HepG2 (cell line): ENCODE measurements around the gene DLG5. TPM values are rescaled to one million over a fixed set of nuclear protein-coding genes. Genes with fewer than 3 reads are reported as not detected.

Source experiments
- ATAC-seq: fragments of 200-7000 bp; cut with Tn5 transposase; 3 replicates; pipeline ENCODE4 v1.9.1; 2020; ENCODE audit warnings: mild to moderate bottlenecking, moderate library complexity
- BruUV-seq: library from RNA; stranded (reverse); fragments of 400-500 nt; replicated peaks from 2 replicates; lab custom pipeline; 2021; lab: Mats Ljungman, UMichigan
- CTCF ChIA-PET: fragments of 300-600 bp; formaldehyde crosslinking; extraction: SDS; loops from one replicate; lab custom pipeline; 2021; ENCODE audit warnings: low total read pairs, inconsistent platforms, low intra/inter-chr PET ratio; lab: Yijun Ruan, JAX
- POLR2A ChIA-PET: fragments of 350-600 bp; sonication (Branson Sonifier 250); formaldehyde crosslinking; loops from one replicate; lab custom pipeline; 2020; ENCODE audit warnings: antibody characterized with exemption, inconsistent platforms; lab: Yijun Ruan, JAX
- DNase-seq: peaks from one replicate; pipeline ENCODE4 v3.0.0-alpha.2; 2015; ENCODE audit warnings: low spot score
- FAIRE-seq: peaks from 3 replicates; lab custom pipeline; 2011; peaks lifted over from hg19 to GRCh38; lab: Jason Lieb, UNC
- H2AFZ ChIP-seq: one replicate; pipeline ENCODE4 v1.6.1; 2011; ENCODE audit warnings: low read length, inconsistent platforms
- H3K27ac ChIP-seq: fragments of 300-600 bp; 3 replicates; pipeline ENCODE4 v1.8.0; 2011; ENCODE audit warnings: mixed run types, mild to moderate bottlenecking, mixed read lengths, low read length, inconsistent platforms; ENCODE audit not compliant: insufficient read depth; ENCODE audit errors: extremely low read length
- H3K27me3 ChIP-seq, 2 experiments: fragments of 200-600 bp in 1 of 2; 2 replicates in 1 of 2; 3 replicates in 1 of 2; pipeline versions ENCODE4 v1.6.0 to v1.8.0; 2011; ENCODE audit warnings: low read length in 2 of 2, mild to moderate bottlenecking in 2 of 2, moderate library complexity in 2 of 2, inconsistent platforms in 1 of 2; ENCODE audit not compliant: insufficient read depth in 2 of 2, control insufficient read depth in 1 of 2
- H3K36me3 ChIP-seq, 2 experiments: fragments of 200-600 bp in 1 of 2; replicated peaks in 1 of 2; 2 replicates in 1 of 2; 3 replicates in 1 of 2; pipeline versions ENCODE4 v1.5.1 to v1.8.0; 2011; ENCODE audit warnings: low read length in 2 of 2, inconsistent platforms in 1 of 2; ENCODE audit not compliant: insufficient read depth in 2 of 2, control insufficient read depth in 1 of 2
- H3K4me1 ChIP-seq: 2 replicates; pipeline ENCODE4 v1.5.1; 2012; ENCODE audit warnings: low read length, inconsistent platforms; ENCODE audit not compliant: insufficient read depth
- H3K4me2 ChIP-seq: 2 replicates; pipeline ENCODE4 v1.6.0; 2011; ENCODE audit warnings: low read depth, low read length, inconsistent platforms
- H3K4me3 ChIP-seq, 3 experiments: fragments of 200-600 bp in 1 of 3; sonication (generic), shearing (Covaris generic) in 1 of 3; replicated peaks in 1 of 3; 2 replicates each; pipeline ENCODE4 v1.5.1; 2011 to 2016; ENCODE audit warnings: low read length in 3 of 3, inconsistent platforms in 2 of 3, low read depth in 2 of 3, mild to moderate bottlenecking in 2 of 3, control low read depth in 1 of 3, mixed read lengths in 1 of 3; ENCODE audit not compliant: insufficient read depth in 1 of 3
- H3K79me2 ChIP-seq: one replicate; pipeline ENCODE4 v1.6.1; 2011; ENCODE audit warnings: low read length, inconsistent platforms; ENCODE audit not compliant: insufficient read depth
- H3K9ac ChIP-seq: 2 replicates; pipeline ENCODE4 v1.6.0; 2011; ENCODE audit warnings: mild to moderate bottlenecking, low read depth, low read length, inconsistent platforms; ENCODE audit not compliant: insufficient read depth
- H3K9me3 ChIP-seq: 2 replicates; pipeline ENCODE4 v1.5.1; 2012; ENCODE audit warnings: mild to moderate bottlenecking, low read length
- H4K20me1 ChIP-seq: 2 replicates; pipeline ENCODE4 v1.6.0; 2011; ENCODE audit warnings: inconsistent platforms, mild to moderate bottlenecking, low read length, moderate library complexity; ENCODE audit not compliant: insufficient read depth
- FOXA1 ChIP-seq, 2 experiments: fragments of 450-650 bp in 1 of 2; sonication (generic) in 1 of 2; formaldehyde crosslinking in 1 of 2; IDR thresholded peaks; 2 replicates each; pipeline versions ENCODE4 v1.4.0 to v1.6.1; 2016 to 2020; ENCODE audit warnings: missing genetic modification reagents in 1 of 2
- FOXJ3 ChIP-seq: sonication (generic); formaldehyde crosslinking; IDR thresholded peaks from 2 replicates; pipeline ENCODE4 v1.4.0; 2020; ENCODE audit warnings: missing genetic modification reagents, mild to moderate bottlenecking, borderline replicate concordance
- HHEX ChIP-seq: IDR thresholded peaks from 2 replicates; pipeline ENCODE4 v1.6.1; 2016; ENCODE audit warnings: control low read depth
- IRF2 ChIP-seq: IDR thresholded peaks from 2 replicates; pipeline ENCODE4 v1.6.1; 2018; ENCODE audit warnings: missing genetic modification reagents, missing compliant biosample characterization
- MEIS1 ChIP-seq: sonication (generic); formaldehyde crosslinking; IDR thresholded peaks from 2 replicates; pipeline ENCODE4 v1.9.0; 2021; ENCODE audit warnings: mild to moderate bottlenecking, missing genetic modification reagents, moderate library complexity, borderline replicate concordance
- MZF1 ChIP-seq: sonication (generic); formaldehyde crosslinking; IDR thresholded peaks from 2 replicates; pipeline ENCODE4 v1.8.1; 2023; ENCODE audit warnings: mild to moderate bottlenecking, missing genetic modification reagents, borderline replicate concordance
- NR0B2 ChIP-seq: sonication (generic); formaldehyde crosslinking; IDR thresholded peaks from 2 replicates; pipeline ENCODE4 v1.4.0; 2020; ENCODE audit warnings: mild to moderate bottlenecking, missing genetic modification reagents
- NR2C2 ChIP-seq: sonication (generic); formaldehyde crosslinking; IDR thresholded peaks from 2 replicates; pipeline ENCODE4 v1.4.0; 2020; ENCODE audit warnings: missing genetic modification reagents, mild to moderate bottlenecking, moderate library complexity, borderline replicate concordance
- NR2F1 ChIP-seq, 2 experiments: fragments of 450-650 bp in 1 of 2; formaldehyde crosslinking in 1 of 2; IDR thresholded peaks; 2 replicates each; pipeline versions ENCODE4 v1.5.0 to v1.6.1; 2016 to 2020; ENCODE audit warnings: mild to moderate bottlenecking in 1 of 2, missing compliant biosample characterization in 1 of 2, missing genetic modification reagents in 1 of 2, moderate library complexity in 1 of 2
- NR3C1 ChIP-seq: sonication (generic); formaldehyde crosslinking; IDR thresholded peaks from 2 replicates; pipeline ENCODE4 v1.4.0; 2020; ENCODE audit warnings: missing genetic modification reagents
- SMAD1 ChIP-seq: sonication (generic); formaldehyde crosslinking; IDR thresholded peaks from 2 replicates; pipeline ENCODE4 v1.4.0; 2020; ENCODE audit warnings: missing genetic modification reagents, low read depth, mild to moderate bottlenecking, borderline replicate concordance
- SOX13 ChIP-seq, 3 experiments: fragments of 450-650 bp in 1 of 3; sonication (generic) in 1 of 3; formaldehyde crosslinking in 1 of 3; IDR thresholded peaks in 2 of 3; conservative IDR thresholded peaks in 1 of 3; 2 replicates each; pipeline versions ENCODE4 v1.5.0 to v1.6.1; 2016 to 2020; ENCODE audit warnings: antibody characterized with exemption in 1 of 3, mild to moderate bottlenecking in 1 of 3, missing compliant biosample characterization in 1 of 3, missing genetic modification reagents in 1 of 3, moderate library complexity in 1 of 3
- TBX3 ChIP-seq: fragments of 450-650 bp; IDR thresholded peaks from 2 replicates; pipeline ENCODE4 v1.6.1; 2017; ENCODE audit warnings: antibody characterized with exemption, mild to moderate bottlenecking, inconsistent platforms, borderline replicate concordance
- U2AF2 ChIP-seq: fragments of 200-400 bp; formaldehyde crosslinking; IDR thresholded peaks from 2 replicates; pipeline ENCODE4 v1.6.1; 2017; ENCODE audit warnings: low read depth, mild to moderate bottlenecking, low read length
- ZFP36L1 ChIP-seq: sonication (generic); formaldehyde crosslinking; IDR thresholded peaks from 2 replicates; pipeline ENCODE4 v1.8.0; 2022; ENCODE audit warnings: mild to moderate bottlenecking, missing genetic modification reagents, moderate library complexity
- ZFP36L2 ChIP-seq: sonication (generic); formaldehyde crosslinking; IDR thresholded peaks from 2 replicates; pipeline ENCODE4 v1.4.0; 2020; ENCODE audit warnings: missing genetic modification reagents
- ZNF281 ChIP-seq: sonication (generic); formaldehyde crosslinking; IDR thresholded peaks from 2 replicates; pipeline ENCODE4 v1.4.0; 2020; ENCODE audit warnings: missing genetic modification reagents, borderline replicate concordance
- ZNF34 ChIP-seq: sonication (generic); formaldehyde crosslinking; IDR thresholded peaks from 2 replicates; pipeline ENCODE4 v1.4.0; 2020; ENCODE audit warnings: mild to moderate bottlenecking, missing genetic modification reagents, borderline replicate concordance
- ZNF75D ChIP-seq: sonication (generic); formaldehyde crosslinking; IDR thresholded peaks from 2 replicates; pipeline ENCODE4 v1.8.1; 2023; ENCODE audit warnings: missing genetic modification reagents, mild to moderate bottlenecking, borderline replicate concordance
- WGBS: methylation state at CpG from one replicate; pipeline ENCODE4 v1.1.6; 2017; ENCODE audit warnings: low lambda C conversion rate; 5-methylcytosine and 5-hydroxymethylcytosine counted together
- in situ Hi-C: cut with HindIII; loops from 2 replicates; pipeline ENCODE4 v1.10.0; 2017; ENCODE audit warnings: low pct_unique_long_range_greater_than_20kb; ENCODE audit not compliant: extremely low pct_ligation_motif_present
- intact Hi-C: fragments of 100-400 bp; cut with micrococcal nuclease; formaldehyde crosslinking; loops from one replicate; pipeline ENCODE4 v1.10.0; 2022; ENCODE audit not compliant: unreplicated experiment
- polyA plus RNA-seq, 8 experiments: library from polyadenylated mRNA; depleted of rRNA in 3 of 8; stranded (reverse) in 7 of 8; unstranded in 1 of 8; fragments of >200 nt; fragmentation: Illumina TruSeq in 4 of 8; extraction: Trizol in 4 of 8; gene quantifications; 2 replicates each; pipeline versions ENCODE4 v1.2.1 to v1.2.3, GENCODE V29; 2011 to 2016; ENCODE audit warnings: low read depth in 4 of 8, missing spikeins in 1 of 8, mixed read lengths in 1 of 8; ENCODE audit not compliant: insufficient read depth in 1 of 8
- total RNA-seq, 5 experiments: library from RNA; depleted of rRNA; stranded (reverse); fragments of >200 nt; fragmentation: Illumina TruSeq; extraction: Trizol; gene quantifications; 2 replicates each; pipeline ENCODE4 v1.2.3, GENCODE V29; 2016; ENCODE audit warnings: low read depth in 1 of 5

DLG5 gene
- total and polyA plus RNA-seq, 2 of the 13 experiments (the other 11 are each of a cell fraction or from before 2014, with no cell fraction given) = 15.5 to 18.2 TPM

GRCh38 chr10:77780180-77780579 lies 146.4 kb downstream of the DLG5 start (continued):
- TF ChIP-seq ZNF281 (CRISPR knock-in tag) (no peak), NR0B2 (no peak), ZFP36L2 (CRISPR knock-in tag) (no peak), NR2F1 (CRISPR knock-in tag; IDR thresholded peaks at IDR 0.05) (no peak), HHEX (no peak), SOX13 (IDR thresholded peaks at IDR 0.05) (no peak), SOX13 (CRISPR knock-in tag; conservative IDR thresholded peaks at IDR 0.05 in 1 of 2, IDR thresholded peaks at IDR 0.05 in 1 of 2) (no peak)
- TF ChIP-seq, all 625 proteins: peak for 0

GRCh38 chr10:77776487-77776886 lies 150.1 kb downstream of the DLG5 start:
- Histone ChIP-seq H3K27me3 (no peaks in the 10 kb centered on the region), H3K4me3 (no peak overlapping the region), H3K27ac (no peak overlapping the region), H3K9me3 (peaks cover 20% of the 10 kb centered on the region), H3K36me3 (peaks cover 0 to 3% of the 10 kb centered on the region in 2 experiments; a peak in 2 of 5 replicates), H4K20me1 (no peaks in the 10 kb centered on the region), H3K9ac (no peak overlapping the region), H3K79me2 (no peaks in the 10 kb centered on the region), H3K4me1 (peaks cover 16% of the 10 kb centered on the region), H3K4me2 (no peak overlapping the region), H2AFZ (no peak overlapping the region)
- WGBS = 85% methylated on average over 5 of the region's 5 CpGs
- DNase-seq (no peak), FAIRE-seq (no peak), ATAC-seq (no peak)
- ChIA-PET POLR2A (no interaction called here), CTCF (no interaction called here)
- intact Hi-C loops (no loop called here), in situ Hi-C loops (no loop called here)
- no TSS peak for BruUV-seq
- TF ChIP-seq NR3C1 (CRISPR knock-in tag) (no peak), ZNF34 (CRISPR knock-in tag) (no peak), ZFP36L1 (CRISPR knock-in tag) (no peak), ZNF75D (no peak), MEIS1 (CRISPR knock-in tag) (no peak), FOXJ3 (CRISPR knock-in tag) (no peak), U2AF2 (no peak), TBX3 (no peak), FOXA1 (IDR thresholded peaks at IDR 0.05) (no peak), FOXA1 (CRISPR knock-in tag; IDR thresholded peaks at IDR 0.05) (no peak), IRF2 (CRISPR knock-in tag) (no peak), NR2C2 (no peak), SMAD1 (CRISPR knock-in tag) (no peak), MZF1 (no peak)
